Activated CD4-positive, alpha-beta memory T cell treated with anti-CD3 and anti-CD28 coated beads, Interleukin-2, amount 10 ng/mL, durations not matched to agents 7 days and 5 days (primary cell): ENCODE data around the gene NR4A1. TPM values are rescaled to one million over a fixed set of nuclear protein-coding genes. Genes with fewer than 3 reads are reported as not detected.

ENCODE experiments used
- CTCF ChIA-PET: fragments of 350-600 bp; sonication (Branson Sonifier 250); formaldehyde crosslinking; loops from one replicate; lab custom pipeline; 2021; ENCODE audit warnings: antibody characterized with exemption, inconsistent platforms; lab: Charles Lee
- POLR2A ChIA-PET: fragments of 350-600 bp; sonication (Branson Sonifier 250); formaldehyde crosslinking; loops from one replicate; lab custom pipeline; 2021; ENCODE audit warnings: antibody characterized with exemption; lab: Charles Lee
- DNase-seq: peaks from one replicate; pipeline ENCODE4 v3.0.0-alpha.2; 2020
- H3K27ac Mint-ChIP-seq: one replicate; pipeline ENCODE4 v1.8.0; 2021; ENCODE audit warnings: mild to moderate bottlenecking, mixed read lengths
- H3K27me3 Mint-ChIP-seq: one replicate; pipeline ENCODE4 v1.8.0; 2021; ENCODE audit warnings: mixed read lengths
- H3K36me3 Mint-ChIP-seq: one replicate; pipeline ENCODE4 v1.8.0; 2021; ENCODE audit warnings: low read depth, mixed read lengths
- H3K4me1 Mint-ChIP-seq: one replicate; pipeline ENCODE4 v1.8.0; 2021; ENCODE audit warnings: mixed read lengths
- H3K4me3 Mint-ChIP-seq: one replicate; pipeline ENCODE4 v1.8.0; 2021; ENCODE audit warnings: mild to moderate bottlenecking, mixed read lengths
- H3K9me3 Mint-ChIP-seq: one replicate; pipeline ENCODE4 v1.8.0; 2021; ENCODE audit warnings: mixed read lengths
- total RNA-seq, 2 experiments: library from RNA; stranded (reverse); gene quantifications; one replicate each; pipeline ENCODE4 v1.2.3, GENCODE V29; 2021

NR4A1 gene
- total RNA-seq, 2 experiments from 2014 or later: 10.0 to 10.5 TPM

- Mint-ChIP-seq H3K36me3 (no peaks in the 10 kb centered on the region), H3K4me1 (peaks cover 24% of the 10 kb centered on the region)
- POLR2A ChIA-PET: interaction anchor here (12.4 kb wide), 1 partner anchor 12 kb away, joined by 117 read pairs; no protein-coding TSS in a partner anchor
Measured at GRCh38 chr12:52009081-52009751, 42.0 kb upstream of the NR4A1 start.

GRCh38 chr12:52010152-52010622, 41.1 kb upstream of the NR4A1 start:
- no peaks in the 10 kb centered on the region for H3K36me3 Mint-ChIP-seq
- CTCF ChIA-PET: interaction anchor here (0.8 to 4.9 kb wide), 3 partner anchors 10 to 17 kb away, joined by 4 to 27 read pairs (median 5); no protein-coding TSS in a partner anchor
- peaks cover 24% of the 10 kb centered on the region for H3K4me1 Mint-ChIP-seq

More at GRCh38 chr12:52009081-52009751, 42.0 kb upstream of the NR4A1 start:
- no peak for DNase-seq
- CTCF ChIA-PET: interaction anchor here (1.5 to 4.9 kb wide), 3 partner anchors 14 to 16 kb away, joined by 5 to 54 read pairs (median 27); no protein-coding TSS in a partner anchor
- no peaks in the 10 kb centered on the region for H3K9me3 Mint-ChIP-seq
- H3K4me3 Mint-ChIP-seq: no peak overlapping the region
- H3K27ac Mint-ChIP-seq: no peak overlapping the region
- H3K27me3 Mint-ChIP-seq: peaks cover 34% of the 10 kb centered on the region

GRCh38 chr12:52010692-52011601, 40.3 kb upstream of the NR4A1 start:
- no peak for DNase-seq
- peaks cover 19% of the 10 kb centered on the region for H3K4me1 Mint-ChIP-seq
- H3K36me3 Mint-ChIP-seq: no peaks in the 10 kb centered on the region
- ChIA-PET CTCF (interaction anchor here (0.8 to 4.9 kb wide), 3 partner anchors 9 to 18 kb away, joined by 4 to 27 read pairs (median 5); no protein-coding TSS in a partner anchor), POLR2A (interaction anchor here (12.4 kb wide), 1 partner anchor 10 kb away, joined by 117 read pairs; no protein-coding TSS in a partner anchor)
- H3K27me3 Mint-ChIP-seq: peaks cover 21% of the 10 kb centered on the region
- H3K9me3 Mint-ChIP-seq: no peaks in the 10 kb centered on the region
- no peak overlapping the region for H3K4me3 Mint-ChIP-seq
- no peak overlapping the region for H3K27ac Mint-ChIP-seq

More at GRCh38 chr12:52010152-52010622, 41.1 kb upstream of the NR4A1 start:
- no peak for DNase-seq
- Mint-ChIP-seq H3K4me3 (no peak overlapping the region), H3K27me3 (peaks cover 28% of the 10 kb centered on the region), H3K9me3 (no peaks in the 10 kb centered on the region), H3K27ac (no peak overlapping the region)
- POLR2A ChIA-PET: interaction anchor here (12.4 kb wide), 1 partner anchor 11 kb away, joined by 117 read pairs; no protein-coding TSS in a partner anchor

GRCh38 chr12:52011602-52012214, 39.5 kb upstream of the NR4A1 start:
- no peak for DNase-seq
- Mint-ChIP-seq H3K4me3 (no peak overlapping the region), H3K27me3 (peaks cover 15% of the 10 kb centered on the region), H3K9me3 (no peaks in the 10 kb centered on the region), H3K4me1 (peaks cover 13% of the 10 kb centered on the region), H3K27ac (no peak overlapping the region), H3K36me3 (no peaks in the 10 kb centered on the region)
- ChIA-PET POLR2A (interaction anchor here (12.4 kb wide), 1 partner anchor 9 kb away, joined by 117 read pairs; no protein-coding TSS in a partner anchor), CTCF (interaction anchor here (1.0 to 4.9 kb wide), 2 partner anchors 9 to 14 kb away, joined by 4 to 27 read pairs; no protein-coding TSS in a partner anchor)

GRCh38 chr12:52013626-52014310, 37.5 kb upstream of the NR4A1 start:
- CTCF ChIA-PET: interaction anchor here (1.3 to 4.9 kb wide), 3 partner anchors 9 to 21 kb away, joined by 4 to 27 read pairs (median 5); no protein-coding TSS in a partner anchor

GRCh38 chr12:52014567-52015530, 36.4 kb upstream of the NR4A1 start:
- Mint-ChIP-seq H3K9me3 (no peaks in the 10 kb centered on the region), H3K27ac (no peak overlapping the region), H3K36me3 (no peaks in the 10 kb centered on the region), H3K4me3 (no peak overlapping the region), H3K27me3 (no peaks in the 10 kb centered on the region), H3K4me1 (no peaks in the 10 kb centered on the region)
- ChIA-PET POLR2A (interaction anchor here (11.8 kb wide), 1 partner anchor 7 kb away, joined by 117 read pairs; the partner anchor contains the start of gene TAMALIN), CTCF (interaction anchor here (1.3 kb wide), 1 partner anchor 8 kb away, joined by 5 read pairs; no protein-coding TSS in a partner anchor)
- no peak for DNase-seq

More at GRCh38 chr12:52013626-52014310, 37.5 kb upstream of the NR4A1 start:
- no peak for DNase-seq
- Mint-ChIP-seq H3K9me3 (no peaks in the 10 kb centered on the region), H3K4me1 (no peaks in the 10 kb centered on the region), H3K36me3 (no peaks in the 10 kb centered on the region), H3K27ac (no peak overlapping the region), H3K4me3 (no peak overlapping the region), H3K27me3 (no peaks in the 10 kb centered on the region)
- POLR2A ChIA-PET: interaction anchor here (12.4 kb wide), 1 partner anchor 7 kb away, joined by 117 read pairs; no protein-coding TSS in a partner anchor

GRCh38 chr12:52015532-52016041, 35.7 kb upstream of the NR4A1 start:
- CTCF ChIA-PET: interaction anchor here (0.9 kb wide), 1 partner anchor 89 kb away, joined by 3 read pairs; no protein-coding TSS in a partner anchor
- H3K36me3 Mint-ChIP-seq: no peaks in the 10 kb centered on the region
- DNase-seq: no peak
- peaks cover 6% of the 10 kb centered on the region for H3K27me3 Mint-ChIP-seq
- no peaks in the 10 kb centered on the region for H3K9me3 Mint-ChIP-seq
- no peak overlapping the region for H3K27ac Mint-ChIP-seq
- no peak overlapping the region for H3K4me3 Mint-ChIP-seq
- peaks cover 7% of the 10 kb centered on the region for H3K4me1 Mint-ChIP-seq
- POLR2A ChIA-PET: interaction anchor here (11.8 kb wide), 1 partner anchor 8 kb away, joined by 117 read pairs; the partner anchor contains the start of gene TAMALIN

- Mint-ChIP-seq H3K27ac (no peak overlapping the region), H3K4me3 (no peak overlapping the region), H3K4me1 (peaks cover 20% of the 10 kb centered on the region), H3K9me3 (no peaks in the 10 kb centered on the region), H3K36me3 (no peaks in the 10 kb centered on the region), H3K27me3 (peaks cover 6% of the 10 kb centered on the region)
- CTCF ChIA-PET: interaction anchor here (1.2 to 11.1 kb wide), 2 partner anchors 28 to 48 kb away, joined by 3 to 299 read pairs; no protein-coding TSS in a partner anchor
- POLR2A ChIA-PET: interaction anchor here (11.8 kb wide), 1 partner anchor 11 kb away, joined by 117 read pairs; the partner anchor contains the start of gene TAMALIN
- DNase-seq: no peak
Measured at GRCh38 chr12:52018433-52019112, 32.7 kb upstream of the NR4A1 start.

GRCh38 chr12:52019113-52019770, 32.0 kb upstream of the NR4A1 start:
- no peak for DNase-seq
- ChIA-PET CTCF (interaction anchor here (1.2 to 11.1 kb wide), 5 partner anchors 12 to 133 kb away, joined by 3 to 299 read pairs (median 54); partner anchors contain the start of genes ATG101 and TAMALIN), POLR2A (interaction anchor here (1.0 to 11.8 kb wide), 2 partner anchors 11 to 26 kb away, joined by 3 to 117 read pairs; partner anchors contain the start of gene TAMALIN)
- H3K4me1 Mint-ChIP-seq: peaks cover 25% of the 10 kb centered on the region
- no peak overlapping the region for H3K27ac Mint-ChIP-seq
- no peak overlapping the region for H3K4me3 Mint-ChIP-seq
- H3K9me3 Mint-ChIP-seq: no peaks in the 10 kb centered on the region
- peaks cover 6% of the 10 kb centered on the region for H3K27me3 Mint-ChIP-seq
- H3K36me3 Mint-ChIP-seq: no peaks in the 10 kb centered on the region
